K562 (cell line): ENCODE data around the gene SNX27. TPM values are rescaled to one million over a fixed set of nuclear protein-coding genes. Genes with fewer than 3 reads are reported as not detected.

ENCODE experiments used
- ATF3 ChIP-seq, 2 experiments: fragments of 450-650 bp in 1 of 2; sonication (generic) in 1 of 2; formaldehyde crosslinking in 1 of 2; IDR thresholded peaks in 1 of 2; conservative IDR thresholded peaks in 1 of 2; 2 replicates each; pipeline versions ENCODE4 v1.6.1 to v1.8.1; 2016 to 2023; ENCODE audit warnings: mild to moderate bottlenecking in 2 of 2, moderate library complexity in 2 of 2, inconsistent platforms in 1 of 2, missing genetic modification reagents in 1 of 2
- BRCA1 ChIP-seq, 2 experiments: fragments of 450-650 bp in 1 of 2; sonication (generic) in 1 of 2; formaldehyde crosslinking in 1 of 2; IDR thresholded peaks; 2 replicates each; pipeline versions ENCODE4 v1.5.0 to v1.6.1; 2017 to 2020; ENCODE audit warnings: mild to moderate bottlenecking in 1 of 2, missing genetic modification reagents in 1 of 2
- CREB1 ChIP-seq, 2 experiments: sonication (generic) in 1 of 2; formaldehyde crosslinking in 1 of 2; IDR thresholded peaks; 2 replicates each; pipeline versions ENCODE4 v1.6.1 to v1.8.0; 2012 to 2022; ENCODE audit warnings: inconsistent platforms in 1 of 2, mild to moderate bottlenecking in 1 of 2, missing genetic modification reagents in 1 of 2, moderate library complexity in 1 of 2
- FOXJ2 ChIP-seq: fragments of 200-800 bp; sonication (Bioruptor generic); IDR thresholded peaks from 2 replicates; pipeline ENCODE4 v1.6.1; 2016; ENCODE audit warnings: missing genetic modification characterization, missing compliant biosample characterization
- GATAD2A ChIP-seq: fragments of 450-650 bp; IDR thresholded peaks from 2 replicates; pipeline ENCODE4 v1.6.1; 2017
- HLTF ChIP-seq: fragments of 450-650 bp; IDR thresholded peaks from 2 replicates; pipeline ENCODE4 v1.6.1; 2016
- KAT8 ChIP-seq: fragments of 450-650 bp; IDR thresholded peaks from 2 replicates; pipeline ENCODE4 v1.6.1; 2016; ENCODE audit warnings: low read depth, mild to moderate bottlenecking
- RAD21 ChIP-seq, 2 experiments: fragments of 250-450 bp in 1 of 2; fragments of 450-650 bp in 1 of 2; sonication (Bioruptor Pico) in 1 of 2; formaldehyde crosslinking in 1 of 2; IDR thresholded peaks in 1 of 2; conservative IDR thresholded peaks in 1 of 2; 2 replicates each; pipeline versions ENCODE4 v1.4.0 to v1.8.0; 2020 to 2022; ENCODE audit warnings: mild to moderate bottlenecking in 2 of 2, moderate library complexity in 1 of 2
- SRSF1 ChIP-seq: fragments of 200-400 bp; formaldehyde crosslinking; IDR thresholded peaks from 2 replicates; pipeline ENCODE4 v1.6.1; 2017; ENCODE audit warnings: mild to moderate bottlenecking, low read depth, low read length, moderate library complexity
- TRIM24 ChIP-seq, 2 experiments: fragments of 450-650 bp; IDR thresholded peaks; 2 replicates each; pipeline ENCODE4 v1.6.1; 2016
- XRCC5 ChIP-seq: fragments of 200-400 bp; formaldehyde crosslinking; IDR thresholded peaks from 2 replicates; pipeline ENCODE4 v1.6.1; 2017; ENCODE audit warnings: low read depth, mild to moderate bottlenecking, low read length
- ZNF347 ChIP-seq: fragments of 450-650 bp; formaldehyde crosslinking; IDR thresholded peaks from 2 replicates; pipeline ENCODE4 v1.4.0; 2020; ENCODE audit warnings: low read depth, mild to moderate bottlenecking, moderate library complexity
- ZNF695 ChIP-seq: fragments of 450-650 bp; formaldehyde crosslinking; IDR thresholded peaks from 2 replicates; pipeline ENCODE4 v1.4.0; 2020; ENCODE audit warnings: mild to moderate bottlenecking, moderate library complexity
- polyA plus RNA-seq, 8 experiments: library from polyadenylated mRNA; depleted of rRNA in 4 of 8; stranded (reverse) in 5 of 8; unstranded in 3 of 8; fragments of >200 nt; fragmentation: Nextera tagmentation in 2 of 8; fragmentation: Illumina TruSeq in 1 of 8; extraction: Ambion mirVana in 2 of 8; extraction: Trizol in 1 of 8; gene quantifications; 2 replicates each; pipeline versions ENCODE4 v1.2.1 to v1.2.3, GENCODE V29; 2011 to 2014; ENCODE audit warnings: inconsistent platforms in 1 of 8, missing spikeins in 1 of 8
- total RNA-seq, 7 experiments: library from RNA; depleted of rRNA in 6 of 7; stranded (reverse); fragments of >200 nt in 6 of 7; fragmentation: Illumina TruSeq in 2 of 7; extraction: Trizol in 2 of 7; gene quantifications; 2 replicates each; pipeline versions ENCODE4 v1.2.1 to v1.2.3, GENCODE V29; 2011 to 2021; ENCODE audit warnings: low replicate concordance in 1 of 7
- TF ChIP-seq, protein P1 (sequence below): fragments of 250-450 bp; sonication (Bioruptor Pico); IDR thresholded peaks from 2 replicates; pipeline ENCODE4 v1.4.0; 2020; ENCODE audit warnings: mild to moderate bottlenecking, moderate library complexity, borderline replicate concordance
- TF ChIP-seq, protein P2 (sequence below): IDR thresholded peaks from 2 replicates; pipeline ENCODE4 v1.6.1; 2011; ENCODE audit warnings: borderline replicate concordance, low read depth, mild to moderate bottlenecking, moderate library complexity, low read length; ENCODE audit not compliant: insufficient read depth, poor library complexity, severe bottlenecking
- TF ChIP-seq, protein P3 (sequence below), 2 experiments: IDR thresholded peaks; 2 replicates each; pipeline ENCODE4 v1.6.1; 2012; ENCODE audit warnings: improper control_type of control experiment in 2 of 2, low read depth in 2 of 2, low read length in 2 of 2, borderline replicate concordance in 1 of 2

SNX27 gene
- total and polyA plus RNA-seq, 9 of the 15 experiments (the other 6 are each of a cell fraction or from before 2014, with no cell fraction given): 4.5 to 18.7 (median 10.1) TPM

DNA sequence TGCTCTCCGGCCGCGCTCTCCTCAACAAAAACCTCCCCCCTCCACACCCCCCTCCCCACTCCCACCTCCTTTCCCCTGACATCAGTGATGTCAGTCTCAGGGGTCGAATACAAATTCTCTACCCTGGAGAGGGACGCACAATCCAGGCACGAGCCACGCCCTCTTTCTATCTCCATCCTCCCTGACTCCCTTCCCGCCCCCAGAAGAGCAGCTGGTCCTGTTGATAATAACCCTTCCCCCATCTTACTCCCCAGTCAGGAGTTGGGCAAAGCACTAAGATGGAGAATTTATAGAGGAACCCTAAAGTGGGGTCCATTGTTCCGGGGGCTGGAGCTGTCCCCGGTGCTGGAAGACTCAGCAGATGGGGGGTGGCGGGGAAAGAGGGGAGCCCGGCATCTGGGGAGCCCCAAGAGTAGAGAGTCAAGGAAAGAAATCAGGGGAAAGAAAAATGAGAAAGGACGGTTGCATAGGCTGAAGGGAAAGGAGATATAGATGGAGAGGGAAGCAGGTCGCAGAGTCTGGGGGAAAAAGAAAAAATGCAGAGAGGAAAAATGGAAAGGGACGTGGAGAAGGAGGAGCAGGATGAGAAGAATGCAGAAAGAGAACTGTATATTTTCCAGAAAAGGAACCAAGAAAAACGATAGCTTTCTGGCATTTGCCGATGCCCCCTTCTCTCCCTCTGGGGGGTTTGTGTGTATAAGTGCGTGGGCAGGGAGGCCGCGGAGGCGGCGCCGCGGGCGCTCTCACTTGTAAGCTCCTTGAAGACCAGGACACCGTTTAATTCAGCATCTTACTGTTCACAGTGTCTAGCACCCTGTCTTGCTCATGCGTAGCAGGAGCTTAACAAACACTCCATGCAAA lies 105.2 kb downstream of the SNX27 start, which contains the start of gene CELF3 (continued):
- TF ChIP-seq TRIM24 (IDR thresholded peaks at IDR 0.05) (peak; percentile 80 to 81), KAT8 (no peak), RAD21 (CRISPR knock-in tag; conservative IDR thresholded peaks at IDR 0.05 in 1 of 2, IDR thresholded peaks at IDR 0.05 in 1 of 2) (no peak), ATF3 (IDR thresholded peaks at IDR 0.05) (peak; percentile 32), ATF3 (CRISPR knock-in tag; conservative IDR thresholded peaks at IDR 0.05) (no peak), CREB1 (IDR thresholded peaks at IDR 0.05) (0 out of 2 replicates have a peak, but pooled peaks have one; percentile 10), CREB1 (CRISPR knock-in tag; IDR thresholded peaks at IDR 0.05) (no peak), ZNF347 (CRISPR knock-in tag) (no peak), ZNF695 (no peak), FOXJ2 (tag) (no peak), XRCC5 (peak; percentile 68; the same call in 1 of the 2 replicates), HLTF (peak; percentile 34; the same call in 1 of the 2 replicates), BRCA1 (IDR thresholded peaks at IDR 0.05) (no peak), BRCA1 (CRISPR knock-in tag; IDR thresholded peaks at IDR 0.05) (no peak), SRSF1 (no peak), GATAD2A (no peak)
- TF ChIP-seq, protein P1, sequence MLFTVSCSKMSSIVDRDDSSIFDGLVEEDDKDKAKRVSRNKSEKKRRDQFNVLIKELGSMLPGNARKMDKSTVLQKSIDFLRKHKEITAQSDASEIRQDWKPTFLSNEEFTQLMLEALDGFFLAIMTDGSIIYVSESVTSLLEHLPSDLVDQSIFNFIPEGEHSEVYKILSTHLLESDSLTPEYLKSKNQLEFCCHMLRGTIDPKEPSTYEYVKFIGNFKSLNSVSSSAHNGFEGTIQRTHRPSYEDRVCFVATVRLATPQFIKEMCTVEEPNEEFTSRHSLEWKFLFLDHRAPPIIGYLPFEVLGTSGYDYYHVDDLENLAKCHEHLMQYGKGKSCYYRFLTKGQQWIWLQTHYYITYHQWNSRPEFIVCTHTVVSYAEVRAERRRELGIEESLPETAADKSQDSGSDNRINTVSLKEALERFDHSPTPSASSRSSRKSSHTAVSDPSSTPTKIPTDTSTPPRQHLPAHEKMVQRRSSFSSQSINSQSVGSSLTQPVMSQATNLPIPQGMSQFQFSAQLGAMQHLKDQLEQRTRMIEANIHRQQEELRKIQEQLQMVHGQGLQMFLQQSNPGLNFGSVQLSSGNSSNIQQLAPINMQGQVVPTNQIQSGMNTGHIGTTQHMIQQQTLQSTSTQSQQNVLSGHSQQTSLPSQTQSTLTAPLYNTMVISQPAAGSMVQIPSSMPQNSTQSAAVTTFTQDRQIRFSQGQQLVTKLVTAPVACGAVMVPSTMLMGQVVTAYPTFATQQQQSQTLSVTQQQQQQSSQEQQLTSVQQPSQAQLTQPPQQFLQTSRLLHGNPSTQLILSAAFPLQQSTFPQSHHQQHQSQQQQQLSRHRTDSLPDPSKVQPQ: no peak
- TF ChIP-seq, protein P2, sequence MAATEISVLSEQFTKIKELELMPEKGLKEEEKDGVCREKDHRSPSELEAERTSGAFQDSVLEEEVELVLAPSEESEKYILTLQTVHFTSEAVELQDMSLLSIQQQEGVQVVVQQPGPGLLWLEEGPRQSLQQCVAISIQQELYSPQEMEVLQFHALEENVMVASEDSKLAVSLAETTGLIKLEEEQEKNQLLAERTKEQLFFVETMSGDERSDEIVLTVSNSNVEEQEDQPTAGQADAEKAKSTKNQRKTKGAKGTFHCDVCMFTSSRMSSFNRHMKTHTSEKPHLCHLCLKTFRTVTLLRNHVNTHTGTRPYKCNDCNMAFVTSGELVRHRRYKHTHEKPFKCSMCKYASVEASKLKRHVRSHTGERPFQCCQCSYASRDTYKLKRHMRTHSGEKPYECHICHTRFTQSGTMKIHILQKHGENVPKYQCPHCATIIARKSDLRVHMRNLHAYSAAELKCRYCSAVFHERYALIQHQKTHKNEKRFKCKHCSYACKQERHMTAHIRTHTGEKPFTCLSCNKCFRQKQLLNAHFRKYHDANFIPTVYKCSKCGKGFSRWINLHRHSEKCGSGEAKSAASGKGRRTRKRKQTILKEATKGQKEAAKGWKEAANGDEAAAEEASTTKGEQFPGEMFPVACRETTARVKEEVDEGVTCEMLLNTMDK: no peak
- TF ChIP-seq, protein P3, sequence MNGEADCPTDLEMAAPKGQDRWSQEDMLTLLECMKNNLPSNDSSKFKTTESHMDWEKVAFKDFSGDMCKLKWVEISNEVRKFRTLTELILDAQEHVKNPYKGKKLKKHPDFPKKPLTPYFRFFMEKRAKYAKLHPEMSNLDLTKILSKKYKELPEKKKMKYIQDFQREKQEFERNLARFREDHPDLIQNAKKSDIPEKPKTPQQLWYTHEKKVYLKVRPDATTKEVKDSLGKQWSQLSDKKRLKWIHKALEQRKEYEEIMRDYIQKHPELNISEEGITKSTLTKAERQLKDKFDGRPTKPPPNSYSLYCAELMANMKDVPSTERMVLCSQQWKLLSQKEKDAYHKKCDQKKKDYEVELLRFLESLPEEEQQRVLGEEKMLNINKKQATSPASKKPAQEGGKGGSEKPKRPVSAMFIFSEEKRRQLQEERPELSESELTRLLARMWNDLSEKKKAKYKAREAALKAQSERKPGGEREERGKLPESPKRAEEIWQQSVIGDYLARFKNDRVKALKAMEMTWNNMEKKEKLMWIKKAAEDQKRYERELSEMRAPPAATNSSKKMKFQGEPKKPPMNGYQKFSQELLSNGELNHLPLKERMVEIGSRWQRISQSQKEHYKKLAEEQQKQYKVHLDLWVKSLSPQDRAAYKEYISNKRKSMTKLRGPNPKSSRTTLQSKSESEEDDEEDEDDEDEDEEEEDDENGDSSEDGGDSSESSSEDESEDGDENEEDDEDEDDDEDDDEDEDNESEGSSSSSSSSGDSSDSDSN (IDR thresholded peaks at IDR 0.05; ENCODE audit: borderline replicate concordance in 1 of 2, low read depth in 2 of 2, low read length in 2 of 2): no peak
